ENCODE data around the gene KRTAP1-1.
"Not testable (repeated sequence)": the region's sequence is repeated elsewhere in the genome, so short reads cannot be mapped to it uniquely, and the experiment has no call there.

KRTAP1-1 gene

DNA sequence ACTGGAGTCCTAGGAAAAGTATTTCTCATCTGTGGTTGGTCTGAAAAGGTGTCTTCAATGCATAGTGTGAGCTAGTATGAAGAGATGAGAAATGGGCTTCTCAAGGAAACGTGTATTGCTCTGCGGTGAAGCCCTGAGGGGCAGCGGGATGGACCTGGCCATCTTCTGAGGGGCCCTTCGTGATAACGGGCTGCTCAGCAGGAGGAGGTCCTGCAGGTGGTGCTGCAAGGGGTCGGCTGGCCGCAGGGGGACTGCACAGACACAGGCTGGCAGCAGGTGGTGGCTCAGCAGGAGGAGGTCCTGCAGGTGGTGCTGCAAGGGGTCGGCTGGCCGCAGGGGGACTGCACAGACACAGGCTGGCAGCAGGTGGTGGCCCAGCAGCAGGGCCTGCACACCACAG, 13.3 kb upstream of the KRTAP1-1 start:
- not testable (repeated sequence) for DNase-seq

DNA sequence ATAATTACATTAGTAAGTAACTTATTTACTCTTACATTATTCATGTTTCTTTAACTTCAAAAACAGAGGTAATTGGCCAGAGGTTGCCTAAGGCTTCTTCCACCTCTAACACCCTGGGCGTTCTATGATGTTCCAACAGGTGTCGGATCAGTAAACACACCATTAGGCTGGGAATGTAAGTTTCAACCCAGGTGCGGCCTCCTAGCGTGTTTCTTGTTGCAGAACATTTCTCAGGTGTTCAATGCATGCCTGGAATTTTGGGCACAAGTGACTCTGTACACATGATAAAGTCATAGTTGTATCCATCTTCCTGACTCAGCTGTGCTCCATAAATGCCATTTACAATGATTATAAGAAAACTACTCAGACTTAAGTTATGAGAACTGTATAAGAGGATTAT, 12.8 kb upstream of the KRTAP1-1 start:
- DNase-seq: no peak

DNA sequence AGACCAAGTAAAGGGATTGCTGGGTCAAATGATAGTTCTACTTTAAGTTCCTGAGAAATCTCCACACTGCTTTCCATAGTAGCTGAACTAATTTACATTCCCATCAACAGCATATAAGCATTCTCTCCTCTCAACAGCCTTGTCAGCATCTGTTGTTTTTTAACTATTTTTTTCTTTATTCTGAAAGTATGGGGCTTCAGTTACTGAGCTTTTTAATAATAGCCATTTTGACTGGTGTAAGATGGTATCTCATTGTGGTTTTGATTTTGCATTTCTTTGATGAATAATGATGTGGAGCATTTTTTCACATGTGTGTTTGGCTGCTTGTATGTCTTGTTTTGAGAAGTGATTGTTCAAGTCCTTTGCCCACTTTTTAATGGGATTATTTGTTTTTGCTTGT, 11.3 kb upstream of the KRTAP1-1 start:
- no peak for DNase-seq

DNA sequence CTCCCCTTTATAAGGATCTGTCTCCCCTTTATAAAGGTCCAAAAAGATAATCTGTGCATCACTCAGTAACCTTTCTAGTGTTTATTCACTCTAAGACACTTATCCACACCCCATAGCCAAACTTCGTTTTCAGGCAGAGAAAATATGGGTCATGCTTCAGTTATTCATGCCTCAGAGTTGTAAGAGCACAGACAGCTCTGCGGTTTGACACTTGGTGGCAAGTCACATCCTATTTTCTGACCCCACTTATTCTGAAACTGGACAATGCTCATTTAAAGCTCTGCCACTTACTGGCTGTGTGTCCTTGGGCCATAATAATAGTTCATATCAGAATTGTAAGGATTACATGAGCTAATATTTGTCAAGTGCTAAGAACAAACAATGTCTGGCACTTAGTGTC, 7.9 kb upstream of the KRTAP1-1 start:
- DNase-seq: peak; percentile 46

DNA sequence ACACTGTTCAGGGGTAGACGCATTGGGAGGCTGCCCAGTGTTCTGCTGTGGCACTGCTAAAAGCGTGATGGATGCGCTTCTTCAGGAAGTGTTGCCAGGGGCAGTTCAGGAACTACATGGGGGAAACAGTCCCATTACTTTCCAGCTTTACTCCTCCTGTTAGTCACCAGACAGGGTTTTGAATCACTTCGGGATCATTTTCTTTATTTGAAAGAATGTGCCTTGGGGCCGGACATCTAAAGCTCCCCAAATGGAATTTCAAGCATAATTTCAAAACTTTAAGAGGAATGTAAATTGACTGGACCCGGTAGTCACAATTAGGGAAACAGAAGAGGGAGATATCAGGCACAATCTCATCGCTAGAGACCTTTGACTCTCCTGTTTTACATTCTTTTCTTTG, 7.2 kb upstream of the KRTAP1-1 start:
- peak; percentile 60 for DNase-seq

DNA sequence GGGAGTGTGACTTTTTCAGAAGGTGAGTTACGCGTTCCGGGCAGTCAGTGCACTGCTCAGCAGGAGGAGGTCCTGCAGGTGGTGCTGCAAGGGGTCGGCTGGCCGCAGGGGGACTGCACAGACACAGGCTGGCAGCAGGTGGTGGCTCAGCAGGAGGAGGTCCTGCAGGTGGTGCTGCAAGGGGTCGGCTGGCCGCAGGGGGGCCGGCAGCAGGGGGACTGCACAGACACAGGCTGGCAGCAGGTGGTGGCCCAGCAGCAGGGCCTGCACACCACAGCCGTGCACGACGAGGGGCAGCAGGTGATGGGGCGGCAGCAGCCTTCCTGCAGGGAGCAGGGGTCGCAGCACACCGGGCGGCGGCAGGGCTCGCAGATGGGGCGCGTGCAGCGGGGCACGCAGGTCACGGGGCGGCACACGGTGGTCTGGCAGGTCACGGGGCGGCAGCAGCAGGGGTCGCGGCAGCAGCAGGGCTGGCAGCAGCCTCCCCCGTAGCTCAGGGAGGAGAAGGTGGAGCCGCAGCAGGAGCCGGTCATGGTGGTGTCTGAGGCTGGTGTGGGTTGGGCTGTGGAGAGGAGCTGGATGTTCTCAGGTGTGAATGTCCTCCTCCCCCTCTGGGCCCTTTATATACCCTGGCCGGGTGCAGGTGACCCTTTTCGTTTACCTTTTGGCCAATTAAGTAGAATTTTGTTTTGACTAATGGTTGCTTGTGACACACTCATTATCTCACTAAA, 5.7 kb upstream of the KRTAP1-1 start, which contains the start of gene KRTAP2-1:
Gene KRTAP2-1 (minus strand): TSS at position 582 of the 731 bp plus-strand sequence. CDS start 49 bp downstream, at position 533.
- DNase-seq: not testable (repeated sequence)

DNA sequence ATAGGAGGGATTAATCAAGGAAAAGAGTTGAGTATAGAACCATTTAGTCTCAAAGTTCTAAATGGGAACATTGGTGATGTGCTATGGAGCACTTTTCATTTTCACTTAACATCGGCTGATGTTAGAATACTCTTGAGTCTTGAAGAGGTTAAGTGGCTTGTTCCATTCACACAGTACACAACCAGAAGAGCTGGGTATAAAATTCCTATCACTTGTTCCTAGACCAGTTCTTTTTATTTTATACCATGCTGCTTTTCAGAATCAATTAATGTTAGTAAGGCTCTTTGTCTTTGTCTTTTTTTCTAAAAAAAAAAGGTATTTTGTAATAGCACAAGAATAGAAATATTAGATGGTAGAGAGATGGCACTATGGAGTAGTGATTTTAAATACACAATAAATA, 1.7 kb upstream of the KRTAP1-1 start:
- DNase-seq: no peak

DNA sequence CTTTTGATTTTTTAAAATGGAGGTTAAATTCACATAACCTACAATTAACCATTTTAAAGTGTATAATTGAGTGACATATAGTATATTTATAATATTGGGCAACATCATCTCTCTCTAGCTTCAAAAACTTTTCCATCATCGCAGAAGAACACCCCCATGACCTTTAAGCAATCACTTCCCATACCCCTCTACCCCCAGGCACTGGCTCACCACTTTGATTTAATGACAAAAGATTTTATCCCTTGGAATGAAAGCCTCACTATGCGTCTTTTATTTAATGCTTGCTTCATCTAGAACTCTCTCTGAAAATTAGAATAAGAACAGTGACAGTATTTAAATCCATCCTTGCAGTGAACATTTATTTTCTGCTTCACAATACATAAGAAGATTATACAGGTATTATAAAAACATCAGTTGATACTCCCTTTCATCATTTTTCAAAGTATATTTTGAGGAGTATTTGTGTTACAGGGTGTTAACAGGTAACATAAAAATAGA, 3.3 kb downstream of the KRTAP1-1 start:
- no peak for DNase-seq

DNA sequence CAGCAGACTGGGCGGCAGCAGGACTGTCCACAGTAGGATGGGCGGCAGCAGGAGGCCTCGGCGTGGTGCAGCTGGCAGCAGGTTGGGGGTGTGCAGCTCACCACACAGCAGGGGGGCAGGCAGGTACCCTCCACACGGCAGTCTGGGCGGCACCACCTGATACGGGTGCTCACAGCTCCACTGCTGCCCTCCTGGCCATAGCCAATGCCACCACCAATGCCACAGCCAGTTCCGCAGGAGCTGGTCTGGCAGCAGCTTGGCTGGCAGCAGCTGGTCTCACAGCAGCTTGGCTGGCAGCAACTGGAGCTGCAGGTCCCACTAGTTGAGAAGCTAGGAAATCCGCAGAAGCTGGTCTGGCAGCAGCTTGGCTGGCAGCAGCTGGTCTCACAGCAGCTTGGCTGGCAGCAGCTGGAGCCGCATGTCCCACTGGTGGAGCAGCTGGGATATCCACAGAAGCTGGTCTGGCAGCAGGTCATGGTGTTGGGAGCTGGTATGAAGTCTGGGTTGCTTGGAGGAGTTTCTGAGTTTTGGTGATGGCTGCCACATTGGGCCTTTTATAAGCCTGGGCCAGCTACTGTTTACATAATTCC, 6.8 kb downstream of the KRTAP1-1 start, which contains the start of gene KRTAP1-3:
Gene KRTAP1-3 (minus strand): TSS at position 529 of the 590 bp plus-strand sequence. CDS start 53 bp downstream, at position 476.
- not testable (repeated sequence) for DNase-seq

DNA sequence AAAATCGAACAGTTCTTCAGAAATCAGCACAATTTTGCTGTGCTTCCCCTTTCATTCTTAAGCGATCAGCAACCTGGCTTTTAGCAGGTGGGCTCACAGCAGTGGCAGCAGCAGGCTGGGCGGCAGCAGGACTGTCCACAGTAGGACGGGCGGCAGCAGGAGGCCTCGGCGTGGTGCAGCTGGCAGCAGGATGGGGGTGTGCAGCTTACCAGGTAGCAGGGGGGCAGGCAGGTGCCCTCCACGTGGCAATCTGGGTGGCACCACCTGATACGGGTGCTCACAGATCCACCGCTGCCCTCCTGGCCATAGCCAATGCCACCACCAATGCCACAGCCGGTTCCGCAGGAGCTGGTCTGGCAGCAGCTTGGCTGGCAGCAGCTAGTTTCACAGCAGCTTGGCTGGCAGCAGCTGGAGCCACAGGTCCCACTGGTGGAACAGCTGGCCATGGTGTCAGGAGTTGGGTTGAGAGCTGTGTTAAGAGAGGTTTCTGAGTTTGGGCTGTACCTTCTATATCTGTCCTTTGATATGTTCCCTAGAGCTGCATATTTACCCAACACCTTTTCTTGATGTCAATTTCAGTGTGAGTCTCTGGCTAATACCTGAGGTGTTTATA, 11.5 kb downstream of the KRTAP1-1 start, which contains the start of gene KRTAP1-4:
Gene KRTAP1-4 (minus strand): TSS at position 563 of the 613 bp plus-strand sequence. CDS start 117 bp downstream, at position 446.
- DNase-seq: no peak

DNA sequence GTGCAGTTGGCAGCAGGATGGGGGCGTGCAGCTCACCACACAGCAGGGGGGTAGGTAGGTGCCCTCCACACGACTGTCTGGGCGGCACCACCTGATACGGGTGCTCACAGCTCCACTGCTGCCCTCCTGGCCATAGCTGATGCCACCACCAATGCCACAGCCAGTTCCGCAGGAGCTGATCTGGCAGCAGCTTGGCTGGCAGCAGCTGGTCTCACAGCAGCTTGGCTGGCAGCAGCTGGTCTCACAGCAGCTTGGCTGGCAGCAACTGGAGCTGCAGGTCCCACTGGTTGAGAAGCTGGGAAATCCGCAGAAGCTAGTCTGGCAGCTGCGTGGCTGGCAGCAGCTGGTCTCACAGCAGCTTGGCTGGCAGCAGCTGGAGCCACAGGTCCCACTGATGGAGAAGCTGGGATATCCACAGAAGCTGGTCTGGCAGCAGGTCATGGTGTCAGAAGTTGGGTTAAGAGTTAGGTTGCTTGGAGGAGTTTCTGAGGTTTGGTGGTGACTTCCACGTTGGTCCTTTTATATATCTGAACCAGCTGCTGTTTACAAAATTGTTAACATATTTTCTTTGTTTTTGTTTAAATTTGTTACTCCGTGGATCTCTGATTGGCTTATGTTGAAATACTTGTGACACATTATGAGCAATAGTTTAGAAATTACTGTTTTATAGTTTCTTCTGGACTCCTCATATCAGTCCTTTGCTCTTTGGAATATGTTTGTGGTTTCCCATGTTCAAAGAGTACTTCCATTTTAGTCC, 14.4 kb downstream of the KRTAP1-1 start, which contains the start of gene KRTAP1-5:
Gene KRTAP1-5 (minus strand): TSS at position 494 of the 757 bp plus-strand sequence. CDS start 53 bp downstream, at position 441.
- DNase-seq: no peak

DNA sequence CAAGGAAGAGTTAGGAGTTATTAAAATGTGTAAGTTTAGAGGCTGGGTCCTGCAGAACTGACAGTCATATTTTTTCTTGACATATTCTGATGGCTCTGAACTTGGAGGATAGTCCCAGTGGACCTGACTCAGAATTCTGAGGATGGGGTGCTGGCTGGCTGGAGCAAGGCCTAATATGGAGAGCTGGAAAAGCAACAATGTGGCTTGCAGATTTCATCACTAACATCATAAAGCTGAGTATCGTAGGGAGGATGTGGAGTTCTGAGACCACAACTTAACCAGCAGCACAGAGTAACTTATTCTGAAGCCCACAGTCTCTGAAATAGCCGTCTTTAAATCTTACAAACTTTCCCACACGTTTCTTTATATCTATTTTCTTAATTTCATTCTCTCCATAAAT, 16.6 kb downstream of the KRTAP1-1 start:
- no peak for DNase-seq

DNA sequence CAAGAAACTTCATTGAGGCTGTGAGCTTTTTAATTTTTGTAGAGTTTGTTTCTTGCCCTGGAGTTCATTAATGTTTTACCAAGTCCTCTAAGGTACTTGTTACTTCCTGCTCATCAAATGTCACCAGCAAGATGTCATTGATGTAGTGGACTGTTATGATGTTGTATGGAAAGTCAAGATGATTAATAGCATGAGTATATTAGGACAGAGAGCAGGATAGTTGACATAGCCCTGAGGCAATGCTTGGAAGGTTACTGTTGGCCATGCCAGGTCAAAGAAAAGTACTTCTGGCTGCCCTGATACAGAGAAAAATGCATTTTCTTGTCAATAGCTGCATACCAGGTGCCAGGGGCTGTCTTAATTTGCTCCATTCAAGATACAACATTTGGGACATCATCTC, 20.9 kb downstream of the KRTAP1-1 start:
- no peak for DNase-seq

DNA sequence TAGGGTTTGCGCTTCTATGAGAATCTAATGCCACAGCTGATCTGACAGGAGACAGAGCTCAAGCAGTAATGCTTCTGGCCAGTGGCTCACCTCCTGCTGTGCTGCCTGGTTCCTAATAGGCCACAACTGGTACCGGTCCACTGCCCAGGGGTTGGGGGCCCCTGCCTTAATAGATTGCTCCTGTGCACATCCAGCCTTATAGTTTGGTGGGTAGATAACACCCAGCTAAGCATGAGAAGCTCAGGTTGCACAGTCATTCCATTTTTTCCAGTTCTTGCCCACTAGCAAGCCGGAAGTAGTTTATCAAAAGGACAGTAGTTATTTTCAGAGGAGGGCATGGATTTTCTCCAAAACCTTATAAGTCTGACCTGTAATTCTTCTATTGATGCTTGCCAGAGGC, 21.8 kb downstream of the KRTAP1-1 start:
- no peak for DNase-seq

DNA sequence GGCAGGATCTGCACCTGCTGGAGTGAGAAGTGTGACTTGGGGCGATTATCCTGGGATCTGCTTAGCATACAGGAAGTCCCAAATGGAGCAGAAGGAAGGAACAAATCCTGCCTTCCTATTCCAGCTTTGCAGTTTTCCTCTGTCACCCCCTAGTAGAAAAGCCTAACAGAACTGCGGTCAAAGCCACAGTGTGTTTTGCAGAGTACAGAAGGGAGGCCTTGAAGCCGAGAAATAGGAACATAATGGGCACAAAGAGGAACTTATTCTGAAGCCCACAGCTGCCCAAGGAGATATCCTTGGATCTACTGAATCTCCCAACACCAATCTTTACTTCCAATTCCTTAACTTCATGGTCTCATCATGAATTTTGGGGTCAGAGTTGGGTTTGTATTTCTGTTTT, 22.7 kb downstream of the KRTAP1-1 start:
- no peak for DNase-seq

DNA sequence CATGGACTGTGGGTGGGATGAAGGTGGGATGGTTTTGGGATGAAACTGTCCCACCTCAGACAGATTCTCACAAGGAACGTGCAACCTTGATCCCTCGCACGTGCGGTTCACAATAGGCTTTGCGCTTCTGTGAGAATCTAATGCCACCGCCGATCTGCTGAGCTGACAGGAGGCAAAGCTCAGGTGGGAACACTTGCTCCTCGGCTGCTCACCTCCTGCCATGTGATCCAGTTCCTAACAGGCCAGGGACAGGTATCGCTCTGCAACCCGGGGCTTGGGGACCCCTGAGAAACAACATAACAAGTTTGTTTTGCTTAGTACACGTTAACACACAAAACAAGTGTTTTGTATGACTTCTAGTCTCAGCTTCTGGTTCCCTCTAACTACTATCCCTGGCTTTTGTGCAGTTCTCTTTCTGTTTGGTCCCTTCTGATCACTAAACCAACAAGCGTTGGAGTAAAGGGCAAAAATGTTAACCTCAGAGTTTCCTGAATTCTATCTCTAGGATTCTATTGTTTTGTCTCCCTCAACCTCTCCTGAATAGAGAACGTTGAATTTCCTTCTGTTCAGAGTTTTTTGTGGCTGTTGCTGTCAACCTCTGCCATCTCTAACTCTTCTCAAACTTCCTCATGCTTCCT, 24.6 kb downstream of the KRTAP1-1 start:
- DNase-seq: no peak

DNA sequence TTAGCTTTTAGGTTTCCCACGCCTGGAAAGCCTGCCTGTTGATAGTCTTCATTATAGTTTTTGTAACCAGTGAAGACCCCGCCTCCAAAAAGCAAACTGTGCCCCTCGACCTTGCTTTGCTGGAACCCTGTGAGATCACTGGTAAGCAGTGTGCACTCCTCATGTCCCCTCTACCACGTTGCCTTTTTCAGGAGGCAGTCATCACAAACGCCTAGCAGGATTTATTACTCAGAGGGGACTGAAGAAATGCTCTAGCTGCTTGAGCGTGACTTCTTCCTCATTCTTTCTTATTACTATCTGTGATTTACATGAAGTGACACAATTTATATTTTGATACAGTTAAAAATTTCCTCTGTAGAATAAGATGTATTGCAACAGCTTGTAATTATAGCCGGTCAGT, 25.8 kb downstream of the KRTAP1-1 start:
- DNase-seq: no peak

DNA sequence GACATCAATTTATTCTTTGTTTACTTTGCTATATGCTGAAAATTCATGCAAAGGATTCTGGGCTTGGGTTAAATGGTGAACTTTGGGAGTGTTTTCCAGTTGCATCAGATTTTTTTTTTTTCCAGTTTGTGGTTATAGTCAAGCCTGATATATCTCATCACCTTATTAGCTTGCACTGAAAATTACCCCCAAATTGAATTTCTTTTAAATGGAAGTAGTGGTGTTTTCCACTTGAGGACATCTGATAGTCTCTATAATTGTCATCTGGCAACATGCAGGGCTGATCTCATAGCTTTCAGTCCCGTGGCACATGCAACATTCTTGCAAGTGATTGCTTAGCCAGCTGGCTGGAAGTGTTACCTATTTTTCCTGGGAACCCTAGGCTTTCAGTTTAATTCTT, 27.6 kb downstream of the KRTAP1-1 start:
- no peak for DNase-seq

DNA sequence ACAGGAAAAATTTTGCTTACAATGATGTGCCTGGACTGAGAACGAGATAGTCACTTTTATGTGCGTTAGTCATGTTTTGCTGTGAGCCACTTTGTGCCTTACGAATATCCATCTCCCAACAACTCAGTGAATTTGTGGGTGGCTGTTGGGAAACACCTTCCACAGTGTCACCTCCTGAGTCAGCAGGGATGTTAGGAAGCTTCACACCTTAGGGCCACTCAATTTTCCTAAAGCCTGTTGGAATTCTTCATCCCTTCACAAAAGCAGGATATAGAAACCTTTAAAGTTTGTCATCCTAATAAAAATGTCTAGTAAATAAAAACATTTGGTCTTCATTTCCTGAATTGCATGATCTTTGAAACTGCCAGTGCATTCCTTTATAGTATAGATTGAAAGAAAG, 28.1 kb downstream of the KRTAP1-1 start:
- DNase-seq: no peak

DNA sequence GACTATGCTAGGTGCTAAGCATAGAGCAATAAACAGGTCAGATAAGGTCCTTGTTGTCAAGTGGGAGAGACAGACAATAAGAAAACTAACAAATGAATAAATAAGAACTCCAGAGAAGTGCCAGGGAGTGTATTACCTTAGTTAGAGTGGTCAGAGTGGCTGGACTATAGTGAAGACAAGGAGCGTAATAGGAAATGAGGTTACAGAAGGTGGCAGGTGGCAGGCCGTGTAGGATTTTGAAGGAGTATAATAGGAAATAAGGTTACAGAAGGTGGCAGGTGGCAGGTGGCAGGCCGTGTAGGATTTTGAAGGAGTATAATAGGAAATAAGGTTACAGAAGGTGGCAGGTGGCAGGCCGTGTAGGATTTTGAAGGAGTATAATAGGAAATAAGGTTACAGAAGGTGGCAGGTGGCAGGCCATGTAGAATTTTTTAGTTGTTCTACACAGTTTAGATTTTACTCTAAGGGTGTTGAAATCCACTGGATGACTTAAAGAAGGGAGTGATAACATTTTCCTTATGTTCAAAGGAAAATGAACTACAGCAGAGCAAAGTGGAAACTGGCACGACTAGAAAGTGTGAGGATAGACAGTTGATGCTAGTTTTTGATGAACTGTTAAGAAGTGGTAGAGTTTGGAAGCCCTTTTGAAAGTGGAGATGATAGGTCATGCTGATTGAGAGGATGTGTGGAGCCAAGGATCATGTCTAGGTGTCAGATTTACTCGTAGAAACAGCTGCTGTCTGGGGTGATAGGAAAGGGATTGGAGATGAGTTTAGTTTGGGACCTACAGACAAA, 28.7 kb downstream of the KRTAP1-1 start:
- no peak for DNase-seq

DNA sequence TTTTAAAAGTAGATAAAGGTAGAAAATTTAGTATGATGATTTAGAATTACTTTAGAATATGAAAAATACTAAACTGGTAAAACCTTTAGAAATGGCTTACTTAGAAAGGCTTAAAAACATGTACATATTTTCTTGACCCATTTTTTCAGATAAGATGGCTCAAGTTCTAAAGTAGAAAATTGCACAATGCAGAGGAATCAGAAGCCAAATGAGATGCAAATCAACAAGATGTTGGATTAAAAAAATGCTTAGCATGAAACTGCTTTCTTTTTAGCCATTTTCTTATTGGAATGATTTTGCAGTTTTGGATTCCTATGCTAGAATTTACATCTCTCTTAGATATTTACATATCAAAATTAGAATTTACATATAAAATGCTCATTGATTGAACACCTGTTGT, 30.8 kb downstream of the KRTAP1-1 start:
- no peak for DNase-seq

All from 8988T (cell line).